Measurements from ENCODE around the gene NUDT13. TPM values are rescaled to one million over a fixed set of nuclear protein-coding genes. Genes with fewer than 3 reads are reported as not detected.
"Not testable (repeated sequence)": the region's sequence is repeated elsewhere in the genome, so short reads cannot be mapped to it uniquely, and the experiment has no call there.

NUDT13 gene
- total RNA-seq, 4 donors from 2014 or later, result 1.3 to 3.4 (median 2.5) TPM

GRCh38 chr10:73139251-73139650 is 29.0 kb downstream of the NUDT13 start:
- WGBS, result 63% methylated on average over 2 of the region's 2 CpGs
- Histone ChIP-seq H3K27me3 (no peaks in the 10 kb centered on the region), H3K27ac (replicated peaks in 1 of 4) (no peak overlapping the region), H3K4me1 (no peaks in the 10 kb centered on the region), H3K9me3 (no peaks in the 10 kb centered on the region), H3K4me3 (no peak overlapping the region), H3K36me3 (peaks cover 79 to 100% (median 95%) of the 10 kb centered on the region in 4 donors)
- TF ChIP-seq POLR2A (IDR thresholded peaks at IDR 0.05; ENCODE audit: low read depth), result no peak
- no peak for TF ChIP-seq EP300 (IDR thresholded peaks at IDR 0.05)
- no peak for TF ChIP-seq POLR2AphosphoS5 (IDR thresholded peaks at IDR 0.05)
- TF ChIP-seq, protein P1, sequence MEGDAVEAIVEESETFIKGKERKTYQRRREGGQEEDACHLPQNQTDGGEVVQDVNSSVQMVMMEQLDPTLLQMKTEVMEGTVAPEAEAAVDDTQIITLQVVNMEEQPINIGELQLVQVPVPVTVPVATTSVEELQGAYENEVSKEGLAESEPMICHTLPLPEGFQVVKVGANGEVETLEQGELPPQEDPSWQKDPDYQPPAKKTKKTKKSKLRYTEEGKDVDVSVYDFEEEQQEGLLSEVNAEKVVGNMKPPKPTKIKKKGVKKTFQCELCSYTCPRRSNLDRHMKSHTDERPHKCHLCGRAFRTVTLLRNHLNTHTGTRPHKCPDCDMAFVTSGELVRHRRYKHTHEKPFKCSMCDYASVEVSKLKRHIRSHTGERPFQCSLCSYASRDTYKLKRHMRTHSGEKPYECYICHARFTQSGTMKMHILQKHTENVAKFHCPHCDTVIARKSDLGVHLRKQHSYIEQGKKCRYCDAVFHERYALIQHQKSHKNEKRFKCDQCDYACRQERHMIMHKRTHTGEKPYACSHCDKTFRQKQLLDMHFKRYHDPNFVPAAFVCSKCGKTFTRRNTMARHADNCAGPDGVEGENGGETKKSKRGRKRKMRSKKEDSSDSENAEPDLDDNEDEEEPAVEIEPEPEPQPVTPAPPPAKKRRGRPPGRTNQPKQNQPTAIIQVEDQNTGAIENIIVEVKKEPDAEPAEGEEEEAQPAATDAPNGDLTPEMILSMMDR (IDR thresholded peaks at IDR 0.05), result no peak
- intact Hi-C loops (cut with DNase I), result no loop called here
- DNase-seq (ENCODE audit: extremely low spot score), result no peak

DNA sequence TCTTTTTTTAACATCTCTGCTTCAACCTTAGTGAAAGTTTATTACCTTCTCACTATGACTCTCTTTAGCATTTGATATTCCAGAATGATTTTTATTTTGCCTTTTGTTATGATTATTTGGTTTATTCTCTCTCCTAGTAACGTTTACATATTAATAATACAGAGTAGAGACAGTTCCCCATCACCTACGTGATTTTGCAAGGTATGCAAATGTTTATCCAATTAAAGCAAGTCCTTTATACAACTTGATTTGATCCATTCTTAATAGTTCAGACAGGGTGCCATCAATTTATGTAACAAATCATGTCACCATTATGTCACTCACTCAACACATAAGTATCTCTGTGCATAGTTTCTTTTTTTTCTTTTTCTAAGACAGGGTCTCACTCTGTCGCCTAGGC is 31.3 kb downstream of the NUDT13 start:
- Histone ChIP-seq H3K9me3 (no peaks in the 10 kb centered on the region), H3K4me3 (no peak overlapping the region), H3K4me1 (no peaks in the 10 kb centered on the region), H3K36me3 (peaks cover 84 to 100% (median 96%) of the 10 kb centered on the region in 4 donors), H3K27ac (replicated peaks in 1 of 4) (no peak overlapping the region), H3K27me3 (no peaks in the 10 kb centered on the region)
- 77% methylated on average over 3 of the region's 3 CpGs for whole genome bisulfite sequencing
- intact Hi-C loops (cut with DNase I), result no loop called here
- TF ChIP-seq, protein P1 (IDR thresholded peaks at IDR 0.05), result no peak
- TF ChIP-seq POLR2A (IDR thresholded peaks at IDR 0.05; ENCODE audit: low read depth), result no peak
- no peak for TF ChIP-seq EP300 (IDR thresholded peaks at IDR 0.05)
- no peak for TF ChIP-seq POLR2AphosphoS5 (IDR thresholded peaks at IDR 0.05)
- no peak for DNase-seq (ENCODE audit: extremely low spot score)

GRCh38 chr10:73150633-73151413 is 40.6 kb downstream of the NUDT13 start:
- 98% methylated on average over 8 of the region's 8 CpGs for WGBS
- intact Hi-C loops (cut with DNase I); H3K27ac ChIP-seq (replicated peaks in 1 of 4); H3K4me1 ChIP-seq; H3K27me3 ChIP-seq; DNase-seq (ENCODE audit: extremely low spot score); H3K9me3 ChIP-seq; H3K4me3 ChIP-seq: not testable (repeated sequence)
- H3K36me3 ChIP-seq, result peaks cover 49 to 89% (median 76%) of the 10 kb centered on the region in 4 donors

DNA sequence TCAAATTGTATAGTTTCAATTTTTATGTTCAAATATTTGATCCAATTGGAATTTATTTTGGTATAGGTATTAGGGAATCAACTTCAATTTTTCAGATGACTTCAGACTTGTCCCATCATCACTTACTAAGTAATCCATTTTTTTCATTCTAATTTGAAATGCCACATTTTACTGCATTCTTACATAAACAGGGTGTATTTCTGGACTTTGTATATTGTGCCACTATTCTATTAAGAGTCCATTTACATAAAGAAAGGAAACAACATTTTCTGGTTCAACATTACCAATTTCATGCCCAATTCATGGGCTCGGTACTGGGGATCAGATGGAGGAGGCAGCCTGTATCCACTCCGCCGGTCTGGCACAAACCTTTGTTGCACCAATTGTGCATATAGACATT is 41.8 kb downstream of the NUDT13 start:
- no peaks in the 10 kb centered on the region for H3K9me3 ChIP-seq
- 98% methylated on average over 3 of the region's 3 CpGs for WGBS
- no peaks in the 10 kb centered on the region for H3K27me3 ChIP-seq
- H3K4me3 ChIP-seq, result no peak overlapping the region
- TF ChIP-seq POLR2AphosphoS5 (IDR thresholded peaks at IDR 0.05) (no peak), EP300 (IDR thresholded peaks at IDR 0.05) (no peak), POLR2A (IDR thresholded peaks at IDR 0.05; ENCODE audit: low read depth) (no peak)
- TF ChIP-seq, protein P1 (IDR thresholded peaks at IDR 0.05), result no peak
- H3K36me3 ChIP-seq, result peaks cover 42 to 89% (median 73%) of the 10 kb centered on the region in 4 donors
- H3K27ac ChIP-seq (replicated peaks in 1 of 4), result no peak overlapping the region
- H3K4me1 ChIP-seq, result no peaks in the 10 kb centered on the region
- intact Hi-C loops (cut with DNase I), result no loop called here
- DNase-seq (ENCODE audit: extremely low spot score), result no peak

DNA sequence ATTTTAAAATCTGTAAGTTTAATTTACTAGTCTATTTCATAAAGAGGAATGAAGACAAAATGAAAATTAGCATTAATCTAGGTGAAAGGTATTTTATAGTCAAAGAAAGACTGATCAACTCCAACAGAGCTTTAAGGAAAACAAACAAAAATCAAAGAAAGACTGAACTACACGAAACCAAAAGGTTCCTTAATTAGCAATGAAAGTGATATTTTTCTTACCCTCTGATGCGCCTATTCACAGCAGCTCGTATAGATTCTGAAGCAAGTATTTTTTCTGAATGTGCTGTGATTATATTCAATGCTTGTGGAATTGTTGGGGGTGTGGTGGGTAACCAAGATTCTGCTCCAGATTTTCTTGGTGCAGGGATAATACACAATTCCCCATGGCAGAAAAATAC is 45.8 kb downstream of the NUDT13 start:
- Histone ChIP-seq H3K36me3 (peaks cover 34 to 87% (median 66%) of the 10 kb centered on the region in 4 donors), H3K27ac (replicated peaks in 1 of 4) (no peak overlapping the region), H3K27me3 (no peaks in the 10 kb centered on the region), H3K4me3 (no peak overlapping the region), H3K4me1 (peaks cover 0 to 8% (median 0%) of the 10 kb centered on the region in 4 donors), H3K9me3 (no peaks in the 10 kb centered on the region)
- WGBS, result 84% methylated on average over 3 of the region's 3 CpGs
- no peak for TF ChIP-seq EP300 (IDR thresholded peaks at IDR 0.05)
- TF ChIP-seq, protein P1 (IDR thresholded peaks at IDR 0.05), result no peak
- TF ChIP-seq POLR2AphosphoS5 (IDR thresholded peaks at IDR 0.05), result no peak
- no peak for TF ChIP-seq POLR2A (IDR thresholded peaks at IDR 0.05; ENCODE audit: low read depth)
- intact Hi-C loops (cut with DNase I), result no loop called here
- DNase-seq (ENCODE audit: extremely low spot score), result no peak

Measured in esophagus muscularis mucosa (tissue), 4 donors.